Osteoblast (primary cell): ENCODE results near the gene ZNF679. TPM values are rescaled to one million over a fixed set of nuclear protein-coding genes. Genes with fewer than 3 reads are reported as not detected.
"Not testable (repeated sequence)": the region's sequence is repeated elsewhere in the genome, so short reads cannot be mapped to it uniquely, and the experiment has no call there.

Source experiments
- DNase-seq: peaks from one replicate; pipeline ENCODE4 v3.0.0; 2011; ENCODE audit warnings: low spot score, mixed read lengths; ENCODE audit not compliant: insufficient read length; ENCODE audit errors: missing footprints
- H2AFZ ChIP-seq: 2 replicates; pipeline ENCODE4 v1.6.0; 2011; ENCODE audit warnings: mild to moderate bottlenecking, low read length
- H3K27ac ChIP-seq: 2 replicates; pipeline ENCODE4 v1.5.1; 2011; ENCODE audit warnings: mild to moderate bottlenecking, low read depth, low read length, moderate library complexity
- H3K27me3 ChIP-seq: 2 replicates; pipeline ENCODE4 v1.6.0; 2012; ENCODE audit warnings: mild to moderate bottlenecking, control low read depth, inconsistent platforms, low read length, moderate library complexity; ENCODE audit not compliant: insufficient read depth
- H3K36me3 ChIP-seq: 2 replicates; pipeline ENCODE4 v1.5.1; 2011; ENCODE audit warnings: mild to moderate bottlenecking, low read length, control low read depth, moderate library complexity; ENCODE audit not compliant: insufficient read depth
- H3K4me1 ChIP-seq: 2 replicates; pipeline ENCODE4 v1.5.1; 2011; ENCODE audit warnings: mild to moderate bottlenecking, low read length, control low read depth, moderate library complexity; ENCODE audit not compliant: insufficient read depth
- H3K4me2 ChIP-seq: 2 replicates; pipeline ENCODE4 v1.6.0; 2011; ENCODE audit warnings: mild to moderate bottlenecking, low read length; ENCODE audit not compliant: insufficient read depth
- H3K4me3 ChIP-seq: fragments of 200-600 bp; sonication (generic); 3 replicates; pipeline ENCODE4 v1.5.1; 2012; ENCODE audit warnings: mild to moderate bottlenecking, low read length, inconsistent platforms; ENCODE audit not compliant: insufficient read depth
- H3K79me2 ChIP-seq: 2 replicates; pipeline ENCODE4 v1.6.0; 2012; ENCODE audit warnings: mild to moderate bottlenecking, low read length, control low read depth, inconsistent platforms; ENCODE audit not compliant: insufficient read depth
- H3K9me3 ChIP-seq: 2 replicates; pipeline ENCODE4 v1.5.1; 2011; ENCODE audit warnings: low read depth, low read length, control low read depth
- H4K20me1 ChIP-seq: 2 replicates; pipeline ENCODE4 v1.6.0; 2012; ENCODE audit warnings: mild to moderate bottlenecking, low read length, control low read depth; ENCODE audit not compliant: insufficient read depth
- CTCF ChIP-seq: IDR thresholded peaks from 2 replicates; pipeline ENCODE4 v1.5.1; 2011; ENCODE audit warnings: mild to moderate bottlenecking, low read depth, low read length, moderate library complexity; ENCODE audit errors: extremely low read depth
- total RNA-seq: library from RNA; depleted of rRNA; stranded (reverse); fragments of >200 nt; gene quantifications from 2 replicates; pipeline ENCODE4 v1.2.3, GENCODE V29; 2012

Gene ZNF679
- total RNA-seq, 1 donor, result not detected

- no peaks in the 10 kb centered on the region for H3K79me2 ChIP-seq
- H3K4me3 ChIP-seq, result no peak overlapping the region
- TF ChIP-seq CTCF, result no peak
- H3K4me2 ChIP-seq, result no peak overlapping the region
- H3K27me3 ChIP-seq, result no peaks in the 10 kb centered on the region
- H2AFZ ChIP-seq, result no peak overlapping the region
- H3K4me1 ChIP-seq, result no peaks in the 10 kb centered on the region
- H3K36me3 ChIP-seq, result no peaks in the 10 kb centered on the region
- H3K27ac ChIP-seq, result no peak overlapping the region
- peaks cover 3% of the 10 kb centered on the region for H3K9me3 ChIP-seq
- no peaks in the 10 kb centered on the region for H4K20me1 ChIP-seq
- no peak for DNase-seq
Observed at GRCh38 chr7:64192148-64192704, 36.0 kb upstream of the ZNF679 start.

- Histone ChIP-seq H3K4me1 (no peaks in the 10 kb centered on the region), H3K36me3 (no peaks in the 10 kb centered on the region), H3K27ac (no peak overlapping the region), H3K27me3 (no peaks in the 10 kb centered on the region), H3K4me2 (no peak overlapping the region), H3K79me2 (no peaks in the 10 kb centered on the region), H3K4me3 (no peak overlapping the region), H3K9me3 (peaks cover 3% of the 10 kb centered on the region), H4K20me1 (no peaks in the 10 kb centered on the region), H2AFZ (no peak overlapping the region)
- peak; percentile 19 for DNase-seq
- TF ChIP-seq CTCF, result no peak
Observed at GRCh38 chr7:64192775-64193174, 35.5 kb upstream of the ZNF679 start.

GRCh38 chr7:64206903-64207302 lies 21.4 kb upstream of the ZNF679 start, which contains the start of gene ZNF735:
Gene ZNF735, plus strand, starts transcription at chr7:64207203. Its CDS starts 0 bp downstream, at chr7:64207203.
- H3K36me3 ChIP-seq, result no peaks in the 10 kb centered on the region
- H4K20me1 ChIP-seq, result no peaks in the 10 kb centered on the region
- H2AFZ ChIP-seq, result no peak within 1 kb of the TSS
- no peaks in the 10 kb centered on the region for H3K27me3 ChIP-seq
- no peak within 1 kb of the TSS for H3K27ac ChIP-seq
- H3K9me3 ChIP-seq, result peaks cover 2% of the 10 kb centered on the region
- H3K4me3 ChIP-seq, result no peak within 1 kb of the TSS
- H3K79me2 ChIP-seq, result no peaks in the 10 kb centered on the region
- DNase-seq, result no peak
- no peak for TF ChIP-seq CTCF
- H3K4me1 ChIP-seq, result no peaks in the 10 kb centered on the region
- no peak within 1 kb of the TSS for H3K4me2 ChIP-seq

DNA sequence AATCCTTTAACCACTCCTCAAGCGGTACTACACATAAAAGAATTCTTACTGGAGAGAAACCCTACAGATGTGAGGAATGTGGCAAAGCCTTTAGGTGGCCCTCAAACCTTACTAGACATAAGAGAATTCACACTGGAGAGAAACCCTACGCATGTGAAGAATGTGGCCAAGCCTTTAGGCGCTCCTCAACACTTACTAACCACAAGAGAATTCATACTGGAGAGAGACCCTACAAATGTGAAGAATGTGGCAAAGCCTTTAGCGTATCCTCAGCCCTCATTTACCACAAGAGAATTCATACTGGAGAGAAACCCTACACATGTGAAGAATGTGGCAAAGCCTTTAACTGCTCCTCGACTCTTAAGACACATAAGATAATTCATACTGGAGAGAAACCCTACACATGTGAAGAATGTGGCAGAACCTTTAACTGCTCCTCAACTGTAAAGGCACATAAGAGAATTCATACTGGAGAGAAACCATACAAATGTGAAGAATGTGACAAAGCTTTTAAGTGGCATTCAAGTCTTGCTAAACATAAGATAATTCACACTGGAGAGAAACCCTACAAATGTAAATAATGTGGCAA lies 8.5 kb upstream of the ZNF679 start:
- not testable (repeated sequence) for H3K9me3 ChIP-seq, H3K4me1 ChIP-seq, DNase-seq, H3K27me3 ChIP-seq, H4K20me1 ChIP-seq, H3K79me2 ChIP-seq, H3K4me3 ChIP-seq, H3K36me3 ChIP-seq, H3K4me2 ChIP-seq, H2AFZ ChIP-seq, H3K27ac ChIP-seq
